Measurements from ENCODE around the gene B9D2.
A peak's percentile ranks its signal among the peaks of the same experiment; 100 is the strongest.

B9D2 gene

GRCh38 chr19:41364524-41365391, 809 bp upstream of the B9D2 start:
- TF ChIP-seq, protein P1, sequence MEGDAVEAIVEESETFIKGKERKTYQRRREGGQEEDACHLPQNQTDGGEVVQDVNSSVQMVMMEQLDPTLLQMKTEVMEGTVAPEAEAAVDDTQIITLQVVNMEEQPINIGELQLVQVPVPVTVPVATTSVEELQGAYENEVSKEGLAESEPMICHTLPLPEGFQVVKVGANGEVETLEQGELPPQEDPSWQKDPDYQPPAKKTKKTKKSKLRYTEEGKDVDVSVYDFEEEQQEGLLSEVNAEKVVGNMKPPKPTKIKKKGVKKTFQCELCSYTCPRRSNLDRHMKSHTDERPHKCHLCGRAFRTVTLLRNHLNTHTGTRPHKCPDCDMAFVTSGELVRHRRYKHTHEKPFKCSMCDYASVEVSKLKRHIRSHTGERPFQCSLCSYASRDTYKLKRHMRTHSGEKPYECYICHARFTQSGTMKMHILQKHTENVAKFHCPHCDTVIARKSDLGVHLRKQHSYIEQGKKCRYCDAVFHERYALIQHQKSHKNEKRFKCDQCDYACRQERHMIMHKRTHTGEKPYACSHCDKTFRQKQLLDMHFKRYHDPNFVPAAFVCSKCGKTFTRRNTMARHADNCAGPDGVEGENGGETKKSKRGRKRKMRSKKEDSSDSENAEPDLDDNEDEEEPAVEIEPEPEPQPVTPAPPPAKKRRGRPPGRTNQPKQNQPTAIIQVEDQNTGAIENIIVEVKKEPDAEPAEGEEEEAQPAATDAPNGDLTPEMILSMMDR (IDR thresholded peaks at IDR 0.05; ENCODE audit: low read depth, low read length, missing control alignments): no peak
- DNase-seq (ENCODE audit: extremely low read depth, low read depth): no peak
- peak overlapping the region; percentile 69 for H3K4me3 ChIP-seq (replicated peaks; ENCODE audit: low read depth, low read length)

DNA sequence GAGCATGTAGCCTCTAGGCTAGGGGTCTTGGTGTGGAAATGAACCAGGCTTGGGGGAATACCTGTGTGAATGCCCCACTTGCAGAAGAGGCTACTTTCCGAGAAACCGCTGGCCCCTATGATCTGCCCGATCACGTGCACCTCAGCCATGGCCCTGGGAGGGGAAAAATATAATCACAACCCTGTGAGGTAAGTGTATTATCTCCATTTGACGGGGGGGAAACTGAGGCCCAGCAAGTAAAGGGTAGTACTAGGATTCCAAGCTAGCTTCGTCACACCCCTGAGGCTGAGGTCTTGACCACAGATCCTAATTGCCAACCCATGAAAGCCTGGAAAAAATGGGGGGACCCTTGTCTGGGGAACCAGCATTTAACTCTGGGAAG, 587 bp downstream of the B9D2 start:
- TF ChIP-seq, protein P1 (IDR thresholded peaks at IDR 0.05; ENCODE audit: low read depth, low read length, missing control alignments): no peak
- no peak for DNase-seq (ENCODE audit: extremely low read depth, low read depth)
- peak overlapping the region; percentile 69 for H3K4me3 ChIP-seq (replicated peaks; ENCODE audit: low read depth, low read length)

GRCh38 chr19:41362143-41362847, 1.7 kb downstream of the B9D2 start:
- TF ChIP-seq, protein P1 (IDR thresholded peaks at IDR 0.05; ENCODE audit: low read depth, low read length, missing control alignments): no peak
- no peak for DNase-seq (ENCODE audit: extremely low read depth, low read depth)
- no peak overlapping the region for H3K4me3 ChIP-seq (replicated peaks; ENCODE audit: low read depth, low read length)

DNA sequence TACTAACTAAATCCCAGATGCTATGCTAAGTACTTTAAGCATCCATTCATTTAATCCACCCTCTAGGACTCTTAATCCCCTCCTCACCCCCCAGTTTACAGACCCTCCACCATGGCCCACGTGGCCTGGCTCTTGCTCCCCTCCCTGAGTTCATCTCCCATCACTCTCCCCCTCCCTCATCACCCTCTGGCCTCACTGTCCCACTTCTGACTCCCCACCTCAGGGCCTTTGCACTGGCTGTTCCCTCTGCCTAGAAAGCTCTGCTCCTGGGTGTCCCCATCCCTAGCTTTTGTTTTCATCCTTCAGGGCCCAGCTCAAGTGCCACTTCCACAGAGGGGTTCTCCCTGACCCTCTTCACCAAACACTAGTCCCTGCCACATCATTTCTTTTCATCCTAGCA, 4.2 kb downstream of the B9D2 start:
- no peak overlapping the region for H3K4me3 ChIP-seq (replicated peaks; ENCODE audit: low read depth, low read length)
- DNase-seq (ENCODE audit: extremely low read depth, low read depth): no peak
- TF ChIP-seq, protein P1 (IDR thresholded peaks at IDR 0.05; ENCODE audit: low read depth, low read length, missing control alignments): no peak

DNA sequence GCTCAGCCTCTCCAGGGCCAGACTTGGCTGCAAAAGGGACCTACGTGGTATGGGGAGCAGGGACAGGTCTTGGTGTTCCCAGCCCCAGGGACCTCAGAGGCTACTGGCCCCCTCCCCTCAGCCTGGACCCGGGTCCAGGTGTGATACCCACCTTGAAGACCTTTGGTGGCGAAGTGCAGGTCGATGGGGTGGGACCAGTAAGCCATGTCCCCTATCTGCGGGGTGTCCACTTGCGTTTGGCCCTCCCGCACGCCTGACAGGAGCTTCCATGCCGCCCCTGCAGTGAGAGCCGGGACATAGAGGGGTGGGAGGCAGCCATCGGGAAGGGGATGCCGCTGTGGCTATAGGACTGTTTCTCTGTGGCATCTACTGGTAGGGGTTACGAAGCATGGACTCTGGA, 6.2 kb downstream of the B9D2 start:
- TF ChIP-seq, protein P1 (IDR thresholded peaks at IDR 0.05; ENCODE audit: low read depth, low read length, missing control alignments): no peak
- no peak overlapping the region for H3K4me3 ChIP-seq (replicated peaks; ENCODE audit: low read depth, low read length)
- no peak for DNase-seq (ENCODE audit: extremely low read depth, low read depth)

- no peak for DNase-seq (ENCODE audit: extremely low read depth, low read depth)
- no peak overlapping the region for H3K4me3 ChIP-seq (replicated peaks; ENCODE audit: low read depth, low read length)
- TF ChIP-seq, protein P1 (IDR thresholded peaks at IDR 0.05; ENCODE audit: low read depth, low read length, missing control alignments): no peak
Measured at GRCh38 chr19:41356984-41357739, 6.8 kb downstream of the B9D2 start.
